GOT3 (cell line): ENCODE measurements around the gene VGF.

Experiments
- DNase-seq: peaks from one replicate; lab custom pipeline; 2025; ENCODE audit warnings: mixed read lengths; lab: John Stamatoyannopoulos, UW

The VGF gene

DNA sequence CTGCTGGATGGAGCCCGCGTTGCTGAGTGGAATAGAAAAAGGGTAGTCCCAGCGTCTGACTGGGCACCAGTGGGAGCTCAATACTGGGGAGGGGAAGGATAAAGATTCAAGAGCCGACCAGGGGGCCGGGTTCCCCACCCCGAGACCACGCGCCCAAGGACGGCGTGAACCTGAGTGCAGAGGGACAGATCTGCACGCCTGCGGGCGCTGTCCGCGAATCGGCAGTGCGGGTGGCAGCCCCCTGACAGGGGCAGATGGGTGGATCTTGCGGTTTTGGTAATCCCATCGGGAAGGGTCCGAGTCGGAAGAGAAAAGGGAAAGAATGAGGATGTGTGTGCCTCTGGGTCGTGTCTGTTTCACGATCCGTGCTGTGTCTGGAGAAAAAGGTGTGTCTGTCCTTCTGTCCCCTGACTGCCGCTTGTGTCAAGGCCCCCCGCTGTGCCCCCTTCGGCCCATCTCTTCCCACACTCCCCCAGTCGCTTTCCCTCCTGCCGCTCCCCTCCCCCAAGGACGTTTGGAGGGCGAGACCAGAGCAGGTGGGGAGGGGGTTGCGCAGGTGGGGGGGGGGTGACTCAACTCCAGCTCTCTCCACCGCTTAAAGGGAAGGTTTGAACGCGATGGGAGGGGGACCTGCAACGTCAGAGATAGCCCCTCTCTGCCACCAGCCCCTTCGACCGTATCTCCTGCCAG, 734 bp upstream of the VGF start:
- DNase-seq = no peak

GRCh38 chr7:101164071-101164840, 1.1 kb downstream of the VGF start:
- DNase-seq = no peak

DNA sequence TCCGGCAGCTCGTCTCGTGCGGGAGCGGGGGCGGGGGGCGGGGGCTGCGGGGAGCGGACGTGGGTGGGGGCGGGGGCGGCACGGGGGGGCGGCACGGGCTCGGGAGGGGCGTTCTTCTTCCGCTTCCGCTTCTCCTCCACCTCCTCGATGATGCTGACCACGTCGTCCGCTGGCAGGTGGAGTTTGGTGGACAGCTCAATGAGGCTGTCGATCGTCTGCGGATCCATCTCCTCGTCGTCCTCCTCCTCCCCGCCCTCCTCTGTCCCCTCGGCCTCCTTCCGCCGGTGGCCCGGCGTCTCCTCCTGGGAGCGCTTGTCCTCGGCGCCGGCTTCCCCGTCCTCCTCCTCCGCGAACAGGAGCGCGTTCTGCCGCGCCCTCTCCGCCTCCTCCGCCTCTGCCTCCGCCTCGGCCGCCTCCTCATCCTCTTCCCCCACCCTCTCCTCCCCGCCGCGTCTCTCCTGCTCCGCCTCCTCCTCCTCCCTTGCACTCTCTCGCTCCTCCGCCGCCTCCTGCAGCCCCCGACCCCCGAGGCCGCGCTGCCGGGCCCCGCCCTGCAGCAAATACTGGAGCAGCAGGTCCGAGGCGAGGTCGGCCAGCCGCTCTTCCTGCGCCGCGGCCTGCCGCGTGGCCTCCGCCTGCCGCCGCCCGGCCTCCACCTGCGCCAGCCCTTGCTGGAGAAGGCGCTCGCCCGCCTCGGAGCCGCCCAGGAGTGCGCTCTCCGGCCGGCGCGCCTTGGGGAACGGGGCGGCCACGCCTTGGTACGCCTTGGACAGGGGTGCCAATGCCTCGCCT, 1.9 kb downstream of the VGF start:
- DNase-seq = no peak

DNA sequence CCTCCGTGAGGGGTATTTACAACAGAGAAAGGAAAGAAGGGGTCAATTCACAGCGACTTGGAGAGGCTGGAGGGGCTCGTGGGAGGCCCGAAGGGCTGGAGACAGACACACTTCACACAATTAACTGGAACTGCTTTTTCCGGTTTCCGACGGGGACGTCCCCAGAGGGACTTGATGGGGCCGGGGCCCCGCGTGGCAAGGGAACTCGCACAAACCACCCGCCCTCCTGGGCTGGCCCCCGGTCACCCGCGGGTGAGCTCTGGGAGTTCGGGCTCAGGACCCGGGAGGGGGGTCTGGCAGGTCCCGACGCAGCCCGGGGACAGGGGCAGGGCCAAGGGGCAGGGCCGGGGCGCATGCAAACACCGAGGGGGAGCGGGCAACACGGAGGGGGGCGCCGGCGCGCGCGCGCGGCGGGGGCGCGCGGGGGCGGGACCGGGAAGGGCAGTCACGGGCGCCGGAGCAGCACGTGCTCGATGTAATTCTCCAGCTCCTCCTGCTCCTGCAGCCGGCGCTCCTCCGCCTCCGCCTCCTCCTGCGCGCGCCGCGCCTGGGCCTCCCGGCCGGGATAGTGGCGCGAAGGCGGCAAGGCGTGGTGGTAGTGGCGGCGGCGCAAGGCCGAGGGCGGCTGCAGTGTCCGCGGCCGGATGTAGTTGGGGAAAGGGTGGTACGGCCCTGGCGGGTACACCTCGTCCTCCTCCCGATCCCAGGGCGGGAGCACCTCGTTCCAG, 2.7 kb downstream of the VGF start:
- no peak for DNase-seq

- no peak for DNase-seq
Measured at GRCh38 chr7:101161692-101162471, 3.5 kb downstream of the VGF start.

GRCh38 chr7:101160910-101161309, 4.5 kb downstream of the VGF start:
- no peak for DNase-seq

GRCh38 chr7:101159696-101160674, 5.4 kb downstream of the VGF start:
- DNase-seq = no peak

- DNase-seq = no peak
Measured at GRCh38 chr7:101156866-101157589, 8.3 kb downstream of the VGF start.

GRCh38 chr7:101156277-101156676, 9.1 kb downstream of the VGF start:
- DNase-seq = no peak

DNA sequence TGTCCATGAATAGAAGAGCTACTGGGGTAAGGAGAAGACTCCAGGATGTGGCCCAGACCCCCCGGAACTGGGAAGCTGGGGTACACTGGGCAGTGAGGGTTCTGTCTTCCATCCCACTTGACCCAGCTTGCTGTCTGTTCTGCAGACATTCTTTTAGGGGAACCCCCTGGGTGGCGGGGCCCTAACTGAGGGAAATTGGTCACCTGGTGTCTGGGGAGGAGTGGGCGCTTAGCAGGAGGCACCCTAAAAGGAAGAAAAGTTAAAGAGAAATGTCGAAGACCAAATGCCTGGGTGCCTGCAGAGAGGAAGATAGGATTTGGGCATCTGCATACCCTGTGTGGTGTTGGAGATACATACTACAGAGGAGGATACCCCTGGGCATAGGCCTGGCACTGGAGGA, 10.1 kb downstream of the VGF start:
- no peak for DNase-seq

DNA sequence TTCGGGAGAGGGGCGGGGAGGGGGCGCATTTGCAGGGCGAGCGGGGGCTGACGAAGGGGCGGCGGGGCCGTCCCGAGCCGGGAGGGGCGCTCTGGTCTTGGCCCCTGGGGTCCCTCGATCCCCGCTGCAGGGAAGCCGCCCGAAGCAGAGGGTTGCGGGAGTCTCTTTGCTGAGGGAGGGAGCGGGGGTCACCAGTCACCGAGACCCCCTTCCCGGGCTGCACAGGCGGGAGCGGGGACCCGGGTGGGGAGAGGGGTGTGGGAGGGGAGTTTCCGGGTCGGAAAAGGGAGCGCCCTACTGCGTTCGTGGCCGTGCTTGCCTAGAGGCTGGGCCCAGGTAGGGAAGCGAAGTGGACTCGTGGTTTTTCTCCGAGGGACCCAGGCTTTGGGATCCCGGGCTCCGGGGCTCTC, 10.7 kb downstream of the VGF start:
- DNase-seq = no peak

DNA sequence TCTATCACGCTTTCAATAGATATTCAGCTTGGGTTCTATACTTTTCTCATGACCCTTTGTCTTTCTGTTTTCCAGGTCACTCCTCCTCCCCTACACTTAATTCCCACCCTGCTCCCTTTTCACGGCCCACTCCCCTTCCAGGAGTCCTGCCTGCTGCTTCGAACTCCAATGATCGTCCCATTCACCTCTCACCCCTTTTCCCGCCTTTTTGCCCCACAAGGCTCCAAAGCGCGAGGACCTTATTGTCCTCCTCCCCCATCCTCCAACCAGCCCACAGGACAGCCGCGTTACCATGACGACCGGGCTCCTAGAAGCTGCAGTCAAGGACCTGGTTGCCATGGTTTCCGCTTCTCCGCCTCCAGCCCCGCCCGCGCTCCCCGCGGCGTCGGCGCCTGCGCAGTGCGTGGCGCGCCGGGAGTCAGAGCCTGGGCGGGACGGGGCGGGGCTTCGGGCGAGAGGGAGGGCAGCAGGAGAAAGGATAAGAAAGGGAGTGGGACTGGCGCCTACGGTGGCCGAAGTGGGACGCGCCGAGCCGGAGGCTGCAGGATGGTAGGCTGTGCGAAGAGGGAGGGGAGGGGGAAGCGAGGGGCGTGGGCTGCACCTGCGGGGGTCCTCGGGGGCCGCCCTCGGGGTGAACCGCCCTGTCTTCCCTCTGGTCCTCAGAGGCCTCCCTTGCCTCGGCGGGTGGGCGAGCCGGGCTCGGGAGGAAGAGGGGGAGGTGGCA, 11.2 kb downstream of the VGF start, which contains the start of gene AP1S1:
AP1S1 (plus strand) TSS at position 508 of the 724 bp plus-strand sequence; CDS start at position 547, 39 bp downstream.
- DNase-seq = peak; percentile 76

DNA sequence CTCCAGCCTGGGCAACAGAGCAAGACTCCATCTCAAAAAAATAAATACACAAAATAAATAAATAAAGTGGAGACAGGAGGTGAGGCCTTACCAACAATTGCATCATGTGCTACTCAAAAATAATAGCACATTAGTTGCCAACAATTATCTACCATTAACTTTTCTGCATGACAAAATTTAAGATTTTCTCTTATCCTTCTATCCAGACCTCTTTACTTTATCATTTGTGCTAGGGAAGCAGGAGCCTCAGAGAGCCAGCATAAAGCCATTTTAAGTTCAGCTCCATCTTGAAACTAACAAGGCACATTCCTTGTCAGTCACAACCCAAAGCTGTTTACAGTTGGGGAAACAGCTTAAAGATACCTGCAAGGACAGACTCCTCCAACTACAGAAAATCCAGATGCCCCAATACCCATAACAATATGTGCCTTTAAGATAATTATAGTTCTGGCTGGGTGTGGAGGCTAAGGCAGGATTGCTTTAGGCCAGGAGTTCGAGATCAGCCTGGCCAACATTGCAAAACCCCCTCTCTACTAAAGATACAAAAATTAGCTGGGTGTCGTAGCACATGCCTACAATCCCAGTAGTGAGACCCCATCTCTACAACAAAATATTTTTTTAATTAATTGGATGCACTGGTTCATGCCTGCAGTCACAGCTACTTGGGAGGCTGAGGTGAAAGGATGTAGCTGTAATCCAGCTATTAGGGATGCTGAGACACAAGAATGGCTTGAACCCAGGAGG, 13.3 kb downstream of the VGF start:
- no peak for DNase-seq

DNA sequence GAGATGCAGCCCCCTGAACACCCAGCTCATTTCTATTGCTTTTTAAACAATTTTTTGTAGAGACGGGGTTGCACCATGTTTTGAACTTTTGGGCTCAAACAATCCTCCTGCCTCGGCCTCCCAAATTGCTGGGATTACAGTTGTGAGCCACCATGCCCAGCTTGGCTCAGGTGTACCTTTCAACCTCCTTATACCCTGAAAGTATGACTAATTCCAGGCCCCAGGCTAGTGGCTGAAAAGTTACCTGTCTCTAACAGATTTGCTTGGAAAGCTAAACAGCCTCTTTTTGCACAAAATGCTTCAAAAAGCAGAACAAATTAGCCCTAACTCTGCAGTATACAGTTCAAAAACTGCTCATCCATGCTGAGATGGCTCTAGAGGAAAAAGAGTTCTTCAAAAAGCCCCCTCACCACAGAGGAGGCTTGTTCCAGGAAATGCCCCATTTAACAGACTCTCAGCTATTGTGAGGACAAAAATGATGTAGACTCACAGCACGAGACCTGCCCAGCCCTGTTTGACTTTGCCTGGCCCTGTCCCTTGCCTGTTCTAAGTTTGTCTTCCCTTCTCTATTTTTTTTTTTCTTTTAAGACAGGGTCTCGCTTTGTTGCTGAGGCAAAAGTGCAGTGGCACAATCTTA, 24.5 kb downstream of the VGF start:
- DNase-seq = no peak

GRCh38 chr7:101140339-101140699, 25.1 kb downstream of the VGF start:
- no peak for DNase-seq

GRCh38 chr7:101138213-101138870, 27.0 kb downstream of the VGF start:
- peak; percentile 63 for DNase-seq

GRCh38 chr7:101137651-101138212, 27.6 kb downstream of the VGF start:
- no peak for DNase-seq
